HG03064 (cell line): ENCODE results near the gene MAP7D3.

Experiments used
- ATAC-seq: cut with Tn5 transposase; IDR thresholded peaks from one replicate; pipeline ENCODE4 v1.9.1; 2021; ENCODE audit warnings: low read depth; ENCODE audit not compliant: unreplicated experiment

The MAP7D3 gene

DNA sequence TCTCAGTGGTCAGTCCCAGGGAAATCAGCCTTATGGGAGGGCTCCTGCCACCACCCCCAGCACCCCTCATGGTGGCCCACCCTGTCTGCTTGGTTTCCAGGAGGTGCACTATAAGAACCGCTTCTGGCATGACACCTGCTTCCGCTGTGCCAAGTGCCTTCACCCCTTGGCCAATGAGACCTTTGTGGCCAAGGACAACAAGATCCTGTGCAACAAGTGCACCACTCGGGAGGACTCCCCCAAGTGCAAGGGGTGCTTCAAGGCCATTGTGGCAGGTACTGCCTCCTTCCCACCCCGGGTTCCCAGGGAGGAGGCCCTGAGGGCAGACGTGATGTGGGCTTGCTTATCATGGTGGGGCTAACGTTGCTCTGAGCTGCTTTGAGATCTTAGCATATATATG is 44.3 kb downstream of the MAP7D3 start:
- ATAC-seq = no peak

DNA sequence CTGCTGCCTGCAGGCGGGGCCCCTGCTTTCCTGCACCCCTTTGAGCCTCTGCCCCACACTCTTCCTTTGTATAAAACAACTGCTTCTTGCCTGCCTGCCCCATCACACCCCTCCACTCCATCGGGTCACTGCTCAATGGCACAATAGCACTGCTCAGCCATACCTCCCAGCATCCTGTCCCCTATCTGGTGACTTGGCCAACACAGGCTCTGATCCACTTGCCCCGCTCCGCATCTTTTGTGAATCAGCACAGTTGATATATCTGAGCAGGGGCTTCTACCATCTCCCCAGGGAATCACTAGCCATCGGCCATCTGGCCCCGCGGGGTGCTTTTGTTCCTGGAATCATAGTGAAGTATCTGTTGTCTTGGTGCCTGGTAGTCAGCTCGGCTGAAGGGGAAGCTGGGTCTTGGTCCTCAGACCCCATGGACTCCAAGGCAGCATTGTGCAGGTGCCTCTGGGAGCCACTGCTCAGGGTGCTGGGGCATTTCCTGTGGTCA is 45.3 kb downstream of the MAP7D3 start:
- no peak for ATAC-seq

DNA sequence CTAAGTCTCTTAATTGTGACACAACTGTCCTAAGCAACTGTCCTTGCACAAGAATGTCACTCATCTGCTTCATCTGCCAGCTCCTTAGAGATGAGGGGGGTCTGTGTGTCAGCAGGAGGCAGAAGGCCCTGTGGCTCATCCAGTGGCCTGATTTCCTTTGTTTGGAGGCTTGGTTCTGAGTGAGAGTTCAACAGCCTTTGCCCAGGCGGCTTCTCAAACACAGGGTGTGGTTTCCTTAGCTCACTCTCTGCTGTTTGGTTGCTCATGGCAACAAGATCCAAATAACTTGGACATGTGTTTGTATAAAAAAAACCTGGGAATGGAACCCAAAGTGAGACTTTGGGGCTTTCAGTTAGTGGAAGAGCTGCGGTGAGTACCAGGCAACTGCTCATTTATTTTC is 46.6 kb downstream of the MAP7D3 start:
- no peak for ATAC-seq

DNA sequence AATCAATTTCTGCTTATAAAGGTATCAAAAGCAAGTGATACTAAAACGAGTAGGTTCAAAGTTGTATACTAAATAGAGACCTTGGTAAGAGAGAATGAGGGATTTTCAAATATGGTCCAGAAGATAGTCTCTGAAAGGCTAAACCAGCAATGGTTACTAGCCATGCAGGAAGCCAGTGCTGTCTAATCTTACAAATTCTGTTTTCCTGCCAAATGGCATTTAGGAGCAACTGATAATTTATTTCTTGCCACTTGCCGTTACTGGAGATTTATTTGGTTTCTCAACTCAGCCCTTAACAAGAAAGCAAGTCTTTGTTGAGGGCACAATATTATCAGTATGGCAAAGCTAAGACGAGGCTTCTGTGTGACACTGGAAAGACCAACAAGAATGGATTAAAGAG is 47.2 kb downstream of the MAP7D3 start:
- ATAC-seq = no peak

DNA sequence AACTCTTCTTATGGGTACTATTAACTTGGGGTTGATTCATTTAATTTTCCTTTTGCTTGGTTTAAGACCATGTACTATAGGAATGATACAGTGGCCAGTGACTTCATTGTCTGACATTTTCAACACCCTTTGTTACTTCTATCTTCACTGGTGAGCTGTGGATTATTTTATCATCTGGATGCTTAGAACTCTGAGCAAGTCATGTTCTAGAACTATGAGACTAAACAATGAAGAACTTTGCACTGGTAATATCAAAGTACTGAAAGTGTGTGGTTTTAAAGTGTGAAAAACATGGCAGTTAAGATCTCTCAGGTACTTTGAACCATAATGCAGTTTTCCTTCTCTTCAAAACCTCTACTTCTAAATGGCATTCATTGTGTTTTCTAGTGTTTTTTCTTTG is 47.8 kb downstream of the MAP7D3 start:
- ATAC-seq = no peak

DNA sequence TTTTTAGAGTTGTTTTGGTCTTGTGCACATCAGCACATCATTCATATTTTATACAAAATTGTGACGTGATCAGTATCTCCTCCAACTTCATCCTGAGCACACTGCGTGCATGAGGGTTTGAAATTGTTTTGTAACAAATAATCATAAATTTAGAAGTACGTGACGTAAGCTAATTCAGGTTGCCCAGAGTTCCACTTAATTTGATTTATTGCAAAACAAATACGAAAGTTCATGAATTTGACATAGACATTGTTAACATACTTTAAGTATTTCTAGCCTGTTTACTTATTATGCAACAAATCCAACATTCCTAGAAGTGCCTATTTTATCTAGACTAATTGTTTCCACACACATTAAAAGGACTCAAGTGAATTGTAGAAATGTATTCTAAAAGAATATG is 48.3 kb downstream of the MAP7D3 start:
- ATAC-seq = no peak

DNA sequence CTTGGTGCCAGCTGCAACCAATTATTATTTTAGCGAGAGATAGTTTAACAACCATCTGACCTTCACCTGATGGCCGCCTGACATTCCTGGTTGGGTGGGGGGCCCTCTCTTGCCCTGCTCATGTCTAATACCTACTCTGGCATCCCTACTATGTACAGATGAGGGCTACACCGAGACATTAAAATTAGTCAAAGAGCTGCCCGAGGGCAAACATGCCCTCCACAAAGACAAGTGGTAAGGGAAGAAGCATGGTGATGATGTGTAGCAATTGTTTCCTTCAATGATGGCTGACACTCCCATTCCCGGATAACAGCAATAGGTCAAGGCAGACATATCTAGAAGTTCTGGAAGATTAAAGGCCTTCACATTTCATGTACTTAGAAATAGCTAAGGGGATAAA is 49.6 kb downstream of the MAP7D3 start:
- ATAC-seq = no peak

DNA sequence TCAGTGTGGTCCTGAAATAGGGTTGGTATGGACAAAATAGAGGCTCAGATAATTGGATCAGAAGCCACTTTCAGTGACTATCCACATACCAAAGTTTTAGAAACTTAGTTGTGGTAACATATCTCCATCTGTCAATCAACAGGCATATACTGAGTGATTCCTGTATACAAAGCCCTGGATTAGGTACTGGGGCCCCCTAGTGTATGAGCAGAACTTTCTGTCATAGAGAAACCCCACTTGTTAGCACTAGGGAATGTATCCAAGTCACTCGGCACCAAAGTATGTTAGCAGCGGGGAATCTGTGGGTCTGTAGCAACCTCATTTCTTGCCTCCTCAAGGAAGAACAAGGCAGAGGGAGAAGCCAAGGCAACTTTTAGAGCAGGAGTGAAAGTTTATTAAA is 50.7 kb downstream of the MAP7D3 start:
- no peak for ATAC-seq

DNA sequence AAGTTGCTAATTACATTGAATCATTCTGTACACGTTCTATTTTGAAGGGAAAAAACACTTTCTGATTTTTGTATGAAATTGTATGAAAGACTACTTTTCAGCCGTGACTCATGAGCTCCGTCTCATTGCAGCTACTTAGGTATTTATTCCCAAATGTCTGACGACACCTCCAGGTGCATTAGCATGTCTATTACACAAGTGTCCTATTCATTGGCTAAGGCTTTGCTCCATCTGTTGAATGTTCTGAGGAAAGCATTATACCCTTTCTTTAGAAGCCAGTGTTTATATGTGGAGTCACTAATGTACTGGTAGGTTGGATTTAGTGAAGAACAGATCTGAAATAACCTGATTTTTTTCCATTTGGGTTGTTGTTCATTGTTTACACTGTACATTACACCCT is 51.8 kb downstream of the MAP7D3 start:
- ATAC-seq = no peak

DNA sequence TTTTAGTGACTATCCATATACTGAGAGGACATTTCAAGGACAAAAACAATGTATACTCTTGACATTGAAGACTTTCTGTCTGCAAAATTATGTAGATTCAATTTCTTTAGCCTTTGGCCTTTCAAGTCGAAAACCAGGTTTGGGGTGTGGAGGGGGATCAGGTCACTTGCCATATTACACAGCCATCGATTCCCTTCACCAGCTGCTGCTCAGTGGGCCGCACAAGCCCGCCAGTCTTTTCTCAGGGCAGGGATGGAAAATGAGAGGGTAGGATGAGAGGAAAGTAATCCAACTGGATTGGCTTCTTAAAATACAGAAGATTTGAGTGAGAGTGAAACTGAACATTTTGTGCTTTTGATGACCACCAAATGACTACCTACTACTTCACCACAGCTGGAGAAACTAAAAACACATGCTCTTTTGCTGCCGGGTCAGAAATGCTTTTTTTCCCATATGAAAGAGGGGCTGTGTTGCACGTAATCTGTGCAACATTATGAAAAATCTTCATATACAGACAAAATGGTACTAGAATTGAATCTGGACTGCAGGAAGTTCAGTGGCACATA is 52.4 kb downstream of the MAP7D3 start:
- no peak for ATAC-seq

DNA sequence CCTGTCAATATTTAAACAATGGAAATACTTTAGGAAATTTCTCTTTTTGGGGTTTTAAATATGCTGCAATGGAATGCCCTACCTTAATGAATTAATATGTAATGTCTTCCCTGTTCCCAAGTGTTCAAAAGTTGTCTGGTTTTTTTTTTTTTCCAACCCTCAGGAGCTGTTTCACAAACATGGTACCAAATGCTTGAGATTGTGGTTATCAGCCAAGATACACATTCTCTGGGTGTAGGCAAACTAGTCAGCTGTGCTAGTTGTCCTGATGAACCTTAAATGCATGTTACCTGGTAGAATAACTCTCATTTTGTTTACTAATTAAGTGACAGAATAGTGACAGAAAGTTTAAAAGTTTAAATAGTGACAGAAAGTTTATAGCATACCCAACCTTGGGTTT is 53.2 kb downstream of the MAP7D3 start:
- no peak for ATAC-seq

DNA sequence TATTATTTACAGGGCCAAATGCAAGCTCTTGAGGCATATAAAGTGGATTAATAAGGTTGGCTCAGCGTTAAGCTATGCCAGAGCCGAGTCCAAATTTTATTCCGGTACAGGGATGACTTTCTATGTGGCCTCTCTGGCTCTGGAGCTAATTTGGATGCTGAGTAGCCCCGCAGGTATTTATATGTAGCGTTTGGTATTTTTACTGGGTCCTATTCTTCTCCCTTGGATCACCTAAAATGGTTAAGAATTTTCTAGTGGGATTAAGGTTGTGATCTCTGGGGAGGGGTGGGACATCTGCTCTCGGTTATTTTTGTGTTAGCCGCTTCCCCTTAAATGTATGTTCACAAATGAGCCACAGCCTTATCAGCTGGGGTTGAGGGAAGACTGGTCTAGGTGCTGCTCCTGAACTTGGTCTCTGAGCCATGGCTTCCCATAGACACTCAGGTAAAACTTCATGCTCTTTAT is 54.5 kb downstream of the MAP7D3 start:
- no peak for ATAC-seq

DNA sequence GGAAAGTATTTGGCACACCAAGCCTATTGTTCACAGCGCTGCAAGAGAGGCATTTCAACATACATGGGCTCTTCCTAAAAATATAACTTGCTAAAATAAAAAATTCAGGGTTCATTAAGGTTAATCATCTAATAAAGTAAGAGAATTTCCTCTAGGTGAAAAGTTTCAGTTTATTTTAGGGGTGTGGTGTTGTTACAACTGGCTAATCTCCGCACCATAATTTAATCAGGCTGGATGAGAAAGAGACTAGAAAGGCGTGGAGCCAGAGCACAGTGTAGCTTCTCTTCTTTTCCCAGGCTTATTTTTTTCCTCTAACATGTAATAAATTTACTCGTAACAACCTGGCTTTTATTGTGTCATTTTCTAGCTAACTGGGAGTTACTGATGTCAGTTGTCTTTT is 56.0 kb downstream of the MAP7D3 start:
- no peak for ATAC-seq

DNA sequence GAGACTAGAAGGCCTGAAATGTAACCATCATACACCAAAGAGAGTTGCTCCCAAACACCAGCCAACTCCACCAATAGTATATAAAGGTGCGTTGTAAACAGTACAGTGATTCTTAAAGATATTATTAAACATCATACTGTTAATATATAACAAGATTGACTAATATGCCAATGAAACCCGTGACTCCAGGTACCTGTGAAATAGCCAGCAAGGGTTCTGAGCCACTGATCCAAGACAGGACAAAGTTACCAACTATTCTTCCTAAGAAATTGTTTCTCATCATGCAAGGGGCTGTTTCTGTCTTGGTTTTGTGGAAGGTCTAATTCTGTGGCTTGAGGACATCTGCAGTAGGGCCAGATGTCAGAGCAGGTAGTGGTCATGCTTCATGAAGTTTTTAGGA is 56.7 kb downstream of the MAP7D3 start:
- no peak for ATAC-seq

DNA sequence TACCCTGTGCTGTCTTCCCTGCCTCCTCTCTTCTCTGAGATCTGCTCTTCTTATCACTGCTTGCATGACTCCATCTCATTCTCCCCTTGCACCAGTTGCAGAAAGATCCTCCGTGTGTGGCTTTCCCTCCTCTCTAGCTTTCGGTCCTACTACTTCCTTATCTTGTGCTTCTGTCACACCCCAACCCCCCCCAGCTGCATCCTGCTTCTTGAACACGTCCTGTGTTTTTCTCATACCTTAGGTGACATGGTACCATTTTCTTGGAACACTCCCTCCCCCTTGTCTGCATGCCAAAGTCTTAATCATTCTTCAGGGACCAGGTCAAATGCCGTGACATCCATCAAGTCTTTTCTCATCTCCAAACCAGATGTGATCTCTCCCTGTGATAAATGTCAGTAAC is 57.4 kb downstream of the MAP7D3 start:
- no peak for ATAC-seq

DNA sequence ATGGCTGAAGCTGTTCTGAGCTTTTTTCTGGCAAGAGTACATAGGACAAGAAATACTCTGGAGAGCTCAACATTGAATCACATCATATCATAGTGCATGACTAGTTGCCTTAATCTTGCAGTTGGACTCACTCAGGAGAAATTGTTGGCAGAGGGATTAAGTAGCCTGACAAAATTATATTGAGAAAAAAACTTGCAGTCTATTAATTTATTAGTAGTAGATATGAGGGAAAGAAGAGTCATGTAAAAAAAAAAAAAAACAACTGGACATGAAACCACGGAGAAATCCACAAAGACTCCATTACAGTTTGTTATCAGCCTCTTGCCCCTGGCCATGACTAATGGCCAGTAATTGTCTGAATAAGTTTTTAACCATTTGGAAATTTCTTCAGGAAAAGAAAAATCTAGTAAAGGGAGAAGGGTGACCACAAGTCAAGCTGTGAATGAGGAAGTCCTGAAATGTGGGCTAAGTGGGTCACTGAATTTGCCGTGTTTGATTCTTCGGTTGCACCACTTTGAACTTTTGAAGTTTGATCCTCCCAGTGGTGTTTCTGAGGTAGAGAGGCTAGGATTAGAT is 58.3 kb downstream of the MAP7D3 start:
- ATAC-seq = no peak

DNA sequence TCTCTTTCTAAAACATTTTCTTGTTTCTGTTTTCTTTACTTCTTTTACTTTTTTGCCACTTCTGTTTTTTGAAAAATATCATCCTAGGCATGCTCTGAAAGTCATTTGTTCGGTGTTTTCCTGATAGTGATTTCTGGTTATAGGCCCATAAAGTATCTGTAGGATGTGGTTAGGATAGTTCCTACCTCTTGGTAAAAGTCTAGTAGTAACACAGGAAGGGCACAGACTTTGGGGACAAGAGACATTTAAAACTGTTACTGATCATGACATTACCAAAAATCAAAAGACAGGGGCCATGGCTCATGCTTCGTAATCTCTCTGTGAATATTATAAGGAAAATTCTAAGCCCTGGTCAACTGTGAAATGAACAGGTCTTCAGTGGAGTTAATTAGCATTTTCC is 59.1 kb downstream of the MAP7D3 start:
- ATAC-seq = no peak

DNA sequence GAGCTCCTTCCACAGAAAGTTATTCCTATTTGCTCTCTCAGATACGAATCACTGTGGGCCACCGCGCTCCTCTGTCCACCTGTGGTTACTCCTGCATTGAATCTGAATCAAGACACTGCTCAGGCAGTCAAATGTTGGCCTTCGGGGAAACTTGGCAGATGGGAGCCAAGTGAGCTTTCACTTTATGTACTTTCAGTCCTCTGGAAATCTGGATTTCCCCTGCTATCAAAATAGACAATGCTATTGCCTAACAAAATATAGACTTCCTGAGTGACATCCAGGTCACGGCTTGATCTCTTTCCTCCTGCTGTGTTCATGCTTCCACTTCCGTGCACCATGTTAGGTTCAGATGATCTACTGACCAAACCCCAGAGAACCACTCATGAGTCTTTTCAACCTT is 60.0 kb downstream of the MAP7D3 start:
- ATAC-seq = no peak

DNA sequence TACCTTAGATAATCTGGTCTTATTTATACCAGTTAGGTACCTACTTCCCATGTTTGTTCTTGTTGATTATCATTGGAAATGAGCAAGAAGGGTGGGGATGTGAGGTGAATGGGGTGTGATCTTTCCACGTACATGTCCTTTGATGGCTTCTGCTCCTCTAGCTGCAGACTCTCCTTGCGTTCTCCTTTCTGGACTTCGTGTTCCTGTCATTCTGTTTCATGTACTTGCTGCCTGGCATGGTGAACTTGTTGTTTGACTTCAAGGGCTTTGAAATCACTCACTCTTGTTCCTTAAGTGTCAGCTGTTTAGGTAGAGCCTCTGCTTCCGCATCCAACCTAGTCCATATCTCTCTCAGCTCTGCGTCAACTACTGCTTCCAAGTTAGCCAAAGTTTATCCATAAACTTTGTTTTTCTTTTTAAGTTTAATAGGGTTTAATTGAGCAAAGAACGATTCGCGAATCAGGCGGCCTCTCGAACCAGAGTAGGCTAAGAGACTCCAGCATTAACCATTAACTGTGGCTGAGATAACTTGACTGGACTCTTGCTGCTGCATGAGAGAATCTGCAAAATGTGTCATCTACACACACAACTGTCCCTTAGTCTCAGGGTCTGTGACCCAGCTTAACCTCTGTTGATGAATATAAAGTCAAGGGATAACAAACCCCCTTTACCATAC is 61.0 kb downstream of the MAP7D3 start:
- no peak for ATAC-seq

DNA sequence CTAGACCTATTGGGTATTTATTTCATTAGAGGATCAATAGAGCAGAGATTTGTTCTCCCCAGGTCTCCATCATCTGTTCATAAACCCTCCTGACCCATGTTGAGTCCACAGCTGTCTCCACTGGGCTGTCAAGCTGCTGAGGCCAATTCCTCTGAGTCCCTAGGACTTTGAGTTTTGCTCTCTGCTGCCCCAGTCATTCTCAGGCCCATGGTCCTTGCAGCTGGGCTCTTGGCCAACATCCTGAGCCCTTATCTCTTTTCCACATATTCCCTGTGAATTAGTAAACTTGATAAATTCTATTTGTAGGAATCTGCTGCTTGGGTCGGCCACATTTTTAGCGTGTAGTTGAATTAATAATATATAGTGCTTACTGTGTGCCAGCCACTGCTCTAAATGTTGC is 62.0 kb downstream of the MAP7D3 start:
- ATAC-seq = no peak

DNA sequence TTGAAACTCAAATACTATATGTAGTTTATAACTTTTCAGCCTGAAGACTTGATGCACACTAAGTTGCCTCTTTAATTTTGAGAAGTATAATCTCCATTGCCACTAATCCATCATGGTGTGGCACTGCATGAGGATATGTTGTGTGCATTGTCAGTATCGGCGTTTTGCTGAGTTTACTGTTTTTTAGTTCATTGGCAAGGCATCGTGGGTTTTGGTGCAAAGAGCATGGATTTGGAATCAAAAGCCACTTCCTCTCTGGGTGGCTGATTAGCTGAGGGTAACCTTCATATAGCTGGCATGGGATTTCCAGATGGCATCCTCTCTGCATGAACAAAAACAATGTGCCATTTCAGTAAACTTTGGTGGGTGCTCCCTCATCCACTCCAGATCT is 65.2 kb downstream of the MAP7D3 start:
- no peak for ATAC-seq

DNA sequence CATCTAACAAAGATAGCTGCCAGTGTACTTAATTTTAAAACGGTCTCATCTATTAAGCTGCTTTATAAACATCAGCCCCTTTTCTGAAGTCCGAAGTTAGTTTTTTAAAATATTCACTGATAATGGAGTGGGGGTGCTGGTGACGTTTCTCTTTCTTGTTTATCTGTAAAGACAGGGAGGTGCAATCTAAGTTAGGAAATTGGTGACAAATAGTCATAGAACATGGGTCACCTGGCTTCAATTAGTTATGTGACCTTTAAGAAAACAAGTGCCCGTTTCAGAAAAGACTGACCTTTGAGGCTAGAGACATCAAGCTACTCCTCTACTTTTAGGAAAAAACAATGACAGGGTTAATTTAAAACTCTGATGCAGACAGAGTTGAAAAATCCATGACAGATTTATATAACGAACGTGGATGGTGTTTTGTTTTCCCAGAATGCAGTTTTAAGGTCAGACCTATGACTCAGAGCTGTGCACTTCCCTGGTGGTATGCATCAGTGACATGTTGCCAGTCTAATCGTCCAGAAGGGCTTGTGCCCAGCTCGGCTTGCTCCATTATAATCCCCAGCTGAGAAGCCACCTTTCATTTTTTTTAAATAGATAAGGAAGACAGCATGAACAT is 65.7 kb downstream of the MAP7D3 start:
- no peak for ATAC-seq
